Islet precursor cell (in vitro differentiated cells): ENCODE measurements around the gene DDX54.
"Not testable (repeated sequence)": the region's sequence is repeated elsewhere in the genome, so short reads cannot be mapped to it uniquely, and the experiment has no call there.

Source experiments
- DNase-seq: peaks from one replicate; pipeline ENCODE4 v3.0.0-alpha.2; 2018

Gene DDX54

DNA sequence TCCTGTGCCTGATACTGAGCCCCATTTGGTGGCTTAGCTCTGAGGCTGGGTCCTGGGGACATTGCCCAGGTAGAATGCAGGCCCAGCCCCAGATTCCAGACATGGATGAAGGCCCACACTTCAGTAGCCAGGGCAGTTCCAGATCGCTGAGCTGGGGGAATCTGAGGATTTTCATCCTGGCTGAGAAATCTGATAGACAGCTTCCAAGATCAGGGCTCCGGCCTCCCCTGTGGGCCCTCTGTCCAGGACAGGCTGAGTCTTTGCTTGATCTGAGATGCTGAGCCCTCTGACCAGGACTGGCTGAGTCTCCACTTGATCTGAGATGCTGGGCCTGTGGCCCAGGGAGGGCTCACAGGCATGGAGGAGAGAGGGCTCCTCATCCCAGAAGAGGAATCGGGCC is 46.5 kb downstream of the DDX54 start:
- DNase-seq, result no peak

GRCh38 chr12:113137861-113138783 is 47.2 kb downstream of the DDX54 start:
- DNase-seq, result no peak

GRCh38 chr12:113136990-113137511 is 48.2 kb downstream of the DDX54 start:
- no peak for DNase-seq

GRCh38 chr12:113136128-113136989 is 48.9 kb downstream of the DDX54 start:
- DNase-seq, result no peak

GRCh38 chr12:113135178-113136127 is 49.8 kb downstream of the DDX54 start, which contains the start of gene RASAL1:
TSS of gene RASAL1 (minus strand) at chr12:113135761. CDS start at chr12:113135462, 299 bp downstream.
- DNase-seq, result peak; percentile 90

DNA sequence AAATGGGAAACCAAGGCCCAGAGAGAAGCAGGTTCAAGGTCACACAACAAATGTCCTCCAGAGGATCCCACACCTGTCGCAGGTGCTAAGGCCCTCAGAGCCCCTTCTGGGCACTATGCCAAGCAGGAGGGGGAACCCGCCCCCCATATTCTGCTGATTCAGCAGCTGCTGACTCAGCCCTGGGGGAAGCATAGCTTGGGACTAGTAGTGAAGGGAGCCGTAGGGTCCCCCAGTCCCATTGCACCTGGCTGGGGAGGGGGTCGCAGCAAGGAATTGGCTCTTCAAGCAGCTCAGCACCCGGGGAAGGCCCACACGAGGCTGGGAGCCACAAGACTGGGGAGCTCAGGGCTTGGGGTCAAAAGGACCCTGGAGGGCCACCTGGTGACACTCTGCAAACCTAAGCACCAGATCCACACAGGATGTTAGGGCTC is 50.7 kb downstream of the DDX54 start:
- no peak for DNase-seq

DNA sequence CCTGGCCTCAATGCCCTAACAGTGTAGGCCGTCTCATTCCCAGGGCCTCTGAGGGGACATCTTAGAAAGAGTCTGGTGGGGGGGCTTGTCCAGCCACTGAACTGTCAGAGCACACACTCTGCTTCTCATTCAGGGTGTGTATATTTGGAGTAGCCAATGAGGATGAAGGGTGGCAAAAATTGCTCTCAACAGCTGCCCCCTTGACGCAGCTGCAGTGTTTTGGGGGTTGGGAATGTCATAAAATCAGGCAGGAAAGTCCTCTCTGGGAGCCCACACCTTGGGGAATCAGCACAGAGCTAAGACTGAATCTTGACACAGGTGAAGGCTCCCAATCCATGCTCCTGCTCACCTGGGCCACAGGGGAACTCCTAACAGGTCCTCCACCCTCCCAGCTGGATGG is 51.2 kb downstream of the DDX54 start:
- DNase-seq, result no peak

- DNase-seq, result no peak
These were observed 51.6 kb downstream of the DDX54 start for GRCh38 chr12:113133666-113134065.

DNA sequence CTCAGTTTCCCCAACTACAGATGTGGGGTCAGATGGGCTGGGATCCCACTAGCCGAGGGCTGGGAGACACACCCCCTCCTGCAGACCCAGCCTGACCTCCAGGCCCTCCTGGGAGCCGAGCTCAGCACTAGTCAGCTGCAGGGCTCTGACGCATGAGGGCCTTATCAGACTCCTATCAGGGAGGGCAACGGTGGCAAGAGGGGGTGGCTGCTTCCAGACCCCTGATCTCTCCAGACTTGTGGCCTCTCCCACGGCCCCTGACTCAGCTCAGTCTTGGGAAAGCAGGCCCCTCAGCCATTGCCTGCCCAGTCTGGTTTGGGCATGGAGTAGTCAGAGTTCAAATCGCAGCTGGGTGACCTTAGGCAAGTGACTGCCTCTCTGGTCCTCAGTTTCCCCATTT is 52.2 kb downstream of the DDX54 start:
- DNase-seq, result peak; percentile 79

DNA sequence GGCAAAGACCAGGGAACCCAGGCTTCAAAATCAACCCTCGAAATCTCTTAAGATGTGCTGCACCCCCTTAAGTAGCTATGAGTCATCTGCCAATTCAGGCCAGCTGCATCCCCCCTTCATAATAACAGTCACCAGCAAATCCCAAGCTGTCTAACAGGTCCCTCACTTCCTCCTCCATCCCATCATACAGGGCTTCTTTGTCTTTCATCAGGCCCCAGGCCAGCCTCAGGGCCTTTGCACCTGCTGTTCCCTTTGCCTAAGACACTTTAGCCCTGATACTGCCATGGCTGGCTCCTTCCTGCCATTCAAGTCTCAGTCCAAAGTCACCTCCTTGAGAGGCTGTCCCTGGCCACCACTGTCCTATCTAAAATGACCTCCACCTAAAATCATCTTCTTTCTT is 53.7 kb downstream of the DDX54 start:
- DNase-seq, result no peak

DNA sequence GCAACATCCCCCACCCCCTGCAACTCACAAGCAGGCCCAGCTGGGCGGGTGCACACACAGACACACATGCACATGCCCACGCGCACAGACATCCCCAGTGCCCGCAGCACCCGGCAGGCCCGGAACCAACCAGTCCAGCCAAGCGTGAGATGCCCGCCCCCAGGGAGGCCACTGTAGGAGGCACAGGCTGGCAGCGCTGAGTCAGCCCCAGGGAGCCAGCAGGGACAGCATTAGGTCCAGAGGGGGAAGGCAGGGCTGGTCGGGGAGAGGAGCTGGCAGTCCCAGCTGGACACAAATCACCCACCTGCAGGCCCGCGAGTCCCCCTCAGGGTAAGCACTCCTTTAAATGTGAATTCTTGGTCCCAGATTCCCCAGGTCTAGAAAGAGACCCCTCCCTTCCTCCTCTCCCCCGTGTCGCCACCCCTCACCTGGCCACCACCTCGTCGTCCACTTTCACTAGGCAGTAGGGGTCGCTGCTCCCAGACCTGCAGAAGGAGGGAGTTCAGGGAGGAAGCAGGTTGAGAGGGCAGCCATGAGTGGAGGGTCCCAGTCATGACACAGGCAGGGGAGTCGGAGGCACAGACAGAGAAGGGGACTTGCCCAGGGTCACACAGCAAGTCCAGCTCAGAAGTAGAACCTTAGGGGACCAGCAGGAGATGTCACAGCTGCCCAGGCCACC is 54.7 kb downstream of the DDX54 start:
- peak; percentile 81 for DNase-seq

DNA sequence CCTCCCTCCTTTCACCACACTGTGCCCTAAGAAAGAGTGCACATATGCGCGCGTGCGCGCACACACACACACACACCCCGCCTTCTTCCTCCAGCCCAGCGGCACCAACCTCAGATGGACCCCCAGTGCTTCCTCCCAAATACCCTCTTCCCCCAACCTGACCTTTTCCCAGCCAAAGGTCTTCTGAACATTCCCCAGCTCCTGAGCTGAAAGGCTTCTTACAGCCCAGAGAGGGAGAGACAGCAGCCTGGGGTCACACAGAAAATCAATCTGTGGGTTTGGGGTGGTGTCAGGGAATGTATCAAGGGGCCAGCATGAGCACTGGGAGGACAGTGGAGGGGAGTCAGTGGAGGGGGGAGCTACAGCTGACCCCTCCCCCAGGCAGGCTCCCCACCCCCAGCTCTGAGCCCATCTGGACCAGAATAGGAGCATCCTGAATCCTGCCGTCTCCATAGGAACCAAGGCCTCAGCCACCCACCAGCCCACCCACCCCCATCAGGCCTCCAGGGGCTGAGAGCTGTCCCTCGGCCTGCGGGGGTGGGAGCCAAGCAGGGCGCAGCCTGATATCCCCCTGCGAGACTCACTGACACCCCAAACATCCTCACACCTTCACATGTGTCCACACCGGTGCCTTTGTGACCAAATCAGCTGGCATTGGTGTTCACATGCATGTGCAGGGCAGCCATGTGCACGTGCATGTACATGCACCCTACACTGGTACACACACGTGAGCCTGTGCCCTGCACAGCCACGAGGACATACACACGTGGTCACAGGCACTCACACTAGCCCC is 55.4 kb downstream of the DDX54 start:
- DNase-seq, result no peak

DNA sequence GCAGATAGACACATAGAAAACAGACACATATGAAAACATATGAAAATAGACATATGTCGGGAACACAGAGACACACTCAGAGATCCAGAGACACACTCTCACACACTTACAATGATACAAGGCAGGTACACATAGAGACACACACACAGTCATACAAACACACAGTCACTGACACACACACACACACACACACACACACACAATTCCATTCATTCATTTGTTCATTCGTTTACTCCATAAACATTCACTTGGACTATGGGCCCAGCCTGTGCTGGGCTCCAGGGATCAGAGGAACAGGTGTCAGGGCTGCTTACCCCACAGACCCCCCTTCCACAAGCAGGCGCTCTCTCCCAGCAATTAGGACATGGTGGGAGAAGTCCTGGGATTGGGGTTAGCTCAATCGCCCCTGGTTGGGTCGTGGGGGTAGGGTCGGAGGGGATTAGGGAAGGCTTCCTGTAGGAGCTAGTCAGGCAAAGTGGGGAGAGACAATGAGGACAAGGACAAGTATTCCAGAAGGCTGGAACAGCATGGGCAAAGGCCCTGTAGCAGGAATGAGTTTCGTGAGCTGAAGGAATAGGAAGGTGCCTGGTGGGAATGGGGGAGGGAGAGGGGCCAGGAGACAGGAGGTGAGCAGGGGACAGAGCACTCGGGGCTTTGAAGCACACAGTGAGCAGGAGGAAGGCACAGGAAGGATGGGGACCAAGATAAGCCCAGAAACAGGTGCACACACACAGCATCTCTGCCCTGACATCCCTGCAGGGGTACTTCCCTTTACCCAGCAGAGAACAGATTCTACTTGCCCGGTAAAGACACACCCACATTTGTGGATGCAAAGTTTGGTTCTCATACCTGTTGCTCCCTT is 56.2 kb downstream of the DDX54 start:
- DNase-seq, result no peak

DNA sequence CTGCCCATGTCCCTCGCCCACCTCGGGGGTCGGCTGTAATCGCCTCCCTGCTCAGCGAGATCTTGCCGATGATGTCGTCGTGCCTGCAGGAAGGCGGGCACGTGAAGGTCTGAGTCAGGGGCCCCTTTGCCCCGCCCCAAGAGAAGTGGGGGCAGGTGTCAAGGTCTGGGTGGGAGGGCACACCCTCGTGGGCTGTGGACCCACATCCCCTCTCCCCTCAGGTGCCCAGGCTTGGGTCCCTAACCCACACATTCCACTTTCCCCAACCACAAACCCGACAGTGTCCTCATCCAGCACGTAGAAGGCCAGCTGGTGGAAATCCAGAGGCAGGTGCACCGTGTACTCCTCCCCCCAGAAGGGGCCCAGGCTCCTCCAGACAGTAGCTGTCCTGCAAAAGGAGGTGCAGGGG is 57.5 kb downstream of the DDX54 start:
- DNase-seq, result peak; percentile 55

DNA sequence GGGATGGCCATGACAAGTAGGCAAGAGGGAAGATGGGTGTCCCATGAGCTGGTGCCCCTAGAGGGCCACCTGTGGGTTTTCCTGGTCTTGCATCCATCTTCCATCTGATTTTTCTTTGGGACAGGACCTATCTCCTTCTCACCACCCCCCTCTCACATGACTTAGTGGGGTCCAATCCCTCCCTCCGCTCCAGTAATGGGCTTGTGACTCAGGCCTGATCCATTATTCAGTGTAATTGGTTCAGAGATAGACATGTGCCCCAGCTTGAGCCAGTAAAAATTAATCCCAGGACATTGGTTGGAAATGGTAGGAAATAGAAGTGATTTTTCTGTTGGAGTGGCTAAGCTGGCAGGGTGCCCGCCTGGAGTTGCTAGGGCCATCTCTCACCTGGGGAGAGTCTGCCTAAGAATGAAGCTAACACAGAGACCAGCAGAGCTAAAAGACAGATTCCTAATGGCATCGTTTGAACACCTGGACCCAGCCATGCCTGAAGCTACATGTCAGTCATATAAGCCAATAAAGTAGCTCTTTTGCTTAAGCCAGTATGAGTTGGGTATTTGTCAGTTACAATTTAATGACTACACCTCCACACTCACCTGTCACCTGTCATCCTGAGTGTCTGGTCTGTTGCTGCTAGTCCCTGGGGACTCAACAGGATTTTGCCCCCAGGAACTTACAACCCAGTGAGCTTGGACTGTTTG is 64.5 kb downstream of the DDX54 start:
- no peak for DNase-seq

GRCh38 chr12:113119980-113120669 is 65.2 kb downstream of the DDX54 start:
- DNase-seq, result no peak

- no peak for DNase-seq
These were observed 67.1 kb downstream of the DDX54 start for GRCh38 chr12:113118142-113118541.

DNA sequence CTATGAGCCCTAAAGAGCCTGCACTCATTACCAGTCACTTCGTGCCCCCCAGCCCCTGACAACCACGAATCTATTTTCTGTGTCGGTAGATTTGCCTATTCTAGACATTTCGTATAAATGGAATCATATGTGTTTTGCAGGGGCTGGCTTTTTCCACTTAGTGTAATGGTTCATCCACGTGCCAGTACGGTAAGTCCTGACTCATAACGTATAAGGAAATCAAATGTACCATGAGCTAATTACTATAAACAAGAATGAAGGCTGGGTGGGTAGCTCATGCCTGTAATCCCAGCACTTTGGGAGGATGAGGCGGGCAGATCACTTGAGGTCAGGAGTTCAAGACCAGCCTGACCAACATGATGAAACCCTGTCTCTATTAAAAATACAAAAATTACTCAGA is 67.6 kb downstream of the DDX54 start:
- not testable (repeated sequence) for DNase-seq
